SK-N-MC (cell line): ENCODE measurements around the gene CCDC124.
A peak's percentile ranks its signal among the peaks of the same experiment; 100 is the strongest.

Experiments used
- DNase-seq: peaks from one replicate; pipeline ENCODE4 v3.0.0-alpha.2; 2011; ENCODE audit warnings: low read depth, low spot score
- H3K27ac ChIP-seq: fragments of 200-600 bp; sonication (generic); 2 replicates; pipeline ENCODE4 v1.5.1; 2016; ENCODE audit warnings: mixed run types
- H3K36me3 ChIP-seq: fragments of 200-600 bp; sonication (generic); 2 replicates; pipeline ENCODE4 v1.6.1; 2017; ENCODE audit warnings: antibody characterized with exemption, low read length, mixed read lengths; ENCODE audit not compliant: insufficient read depth
- H3K4me3 ChIP-seq: fragments of 200-600 bp; sonication (generic); 2 replicates; pipeline ENCODE4 v1.5.1; 2016
- H3K9ac ChIP-seq: fragments of 200-600 bp; sonication (generic); 2 replicates; pipeline ENCODE4 v1.8.0; 2017; ENCODE audit warnings: mixed run types, mixed read lengths; ENCODE audit not compliant: insufficient read length
- H3K9me3 ChIP-seq: fragments of 200-600 bp; sonication (generic); 2 replicates; pipeline ENCODE4 v1.6.1; 2017; ENCODE audit warnings: low read depth, mild to moderate bottlenecking, antibody characterized with exemption, low read length, moderate library complexity, mixed read lengths
- EZH2 ChIP-seq: fragments of 200-600 bp; sonication (generic); IDR thresholded peaks from one replicate; pipeline ENCODE4 v1.6.1; 2017; ENCODE audit warnings: antibody characterized with exemption
- FOXP2 ChIP-seq: optimal IDR thresholded peaks from 2 replicates; pipeline ENCODE3; 2011; ENCODE audit warnings: mild to moderate bottlenecking, moderate library complexity; ENCODE audit not compliant: insufficient read depth; ENCODE audit errors: extremely low read length, control extremely low read depth
- POLR2AphosphoS5 ChIP-seq: IDR thresholded peaks from 2 replicates; pipeline ENCODE4 v1.6.1; 2012; ENCODE audit warnings: mild to moderate bottlenecking, low read depth, low read length, borderline replicate concordance

The CCDC124 gene

DNA sequence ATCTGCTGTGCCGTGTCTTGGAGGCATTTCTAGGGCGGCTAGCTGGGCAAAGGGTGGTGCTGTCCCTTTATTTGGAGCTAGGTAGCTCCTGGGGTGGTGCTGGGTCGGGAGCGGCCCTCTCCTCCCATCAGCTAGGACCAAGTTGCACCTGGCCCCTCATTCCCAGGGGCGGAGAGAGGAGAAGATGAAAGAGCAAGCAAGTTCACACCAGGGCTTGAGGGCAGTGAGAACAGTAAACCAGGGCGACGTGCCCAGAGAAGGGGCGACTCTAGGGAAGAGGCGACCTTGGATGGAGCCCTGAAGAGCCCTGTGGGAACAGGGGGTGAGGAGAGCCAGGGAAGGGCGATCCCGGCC is 17.1 kb downstream of the CCDC124 start:
- H3K9ac ChIP-seq: peak overlapping the region; percentile 15
- H3K4me3 ChIP-seq: peak overlapping the region; percentile 94
- DNase-seq: no peak
- H3K9me3 ChIP-seq: no peaks in the 10 kb centered on the region
- H3K36me3 ChIP-seq: no peaks in the 10 kb centered on the region
- peak overlapping the region; percentile 77; the same call in 1 of the 2 replicates for H3K27ac ChIP-seq
- no peak for TF ChIP-seq POLR2AphosphoS5
- no peak for TF ChIP-seq EZH2
- TF ChIP-seq FOXP2: no peak

DNA sequence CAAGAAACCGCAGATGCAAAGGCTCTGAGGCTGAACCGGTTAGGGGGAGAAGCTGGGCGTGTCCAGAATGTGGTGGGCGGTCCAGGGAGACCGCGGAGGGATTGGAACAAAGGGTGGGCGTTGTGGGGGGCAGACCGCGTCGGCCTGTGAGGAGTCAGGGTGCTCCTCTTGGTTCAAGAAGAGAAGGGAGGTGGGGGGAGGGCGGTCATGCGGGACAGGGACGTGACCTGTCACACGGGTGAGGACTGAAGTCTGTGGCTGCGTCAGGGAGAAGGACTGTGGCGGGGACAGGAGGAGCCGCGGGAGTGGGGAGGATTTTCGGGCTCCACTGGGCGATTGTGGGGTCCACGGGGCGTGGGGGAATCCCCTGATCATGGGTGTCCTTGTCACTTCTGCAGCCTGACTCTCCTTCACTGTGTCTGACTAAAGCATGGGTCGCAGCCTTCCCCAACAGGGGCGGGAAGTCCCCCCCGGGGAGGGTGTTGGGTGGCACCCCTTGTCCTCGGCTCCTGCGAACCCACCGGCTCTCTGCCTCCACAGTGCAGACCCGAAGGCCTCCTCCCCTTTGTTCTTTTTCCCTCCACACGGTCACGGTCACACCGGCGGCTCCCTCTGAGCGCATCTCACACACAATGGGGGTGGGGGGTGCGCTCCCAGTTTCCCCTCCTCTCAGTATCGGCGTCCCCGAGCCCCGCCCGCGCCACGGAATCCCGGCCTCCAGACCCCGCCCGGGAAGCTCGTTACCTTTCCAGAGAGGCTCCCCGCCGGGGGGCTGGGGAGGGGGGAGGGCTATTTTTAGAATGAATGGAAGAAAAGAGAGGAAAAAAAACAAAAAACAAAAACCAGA is 17.7 kb downstream of the CCDC124 start:
- peak overlapping the region; percentile 94 for H3K4me3 ChIP-seq
- no peaks in the 10 kb centered on the region for H3K36me3 ChIP-seq
- TF ChIP-seq POLR2AphosphoS5: peak; percentile 31; the same call in 1 of the 2 replicates
- no peak for TF ChIP-seq EZH2
- peak overlapping the region; percentile 51 for H3K9ac ChIP-seq
- peak overlapping the region; percentile 77; the same call in 1 of the 2 replicates for H3K27ac ChIP-seq
- no peaks in the 10 kb centered on the region for H3K9me3 ChIP-seq
- no peak for DNase-seq

- Histone ChIP-seq H3K27ac (peak overlapping the region; percentile 77; the same call in 1 of the 2 replicates), H3K36me3 (no peaks in the 10 kb centered on the region), H3K9ac (peak overlapping the region; percentile 51), H3K4me3 (peak overlapping the region; percentile 94), H3K9me3 (no peaks in the 10 kb centered on the region)
- TF ChIP-seq FOXP2: no peak
- TF ChIP-seq EZH2: no peak
- TF ChIP-seq POLR2AphosphoS5: no peak
- no peak for DNase-seq
Observed at GRCh38 chr19:17951157-17951989, 18.6 kb downstream of the CCDC124 start.

GRCh38 chr19:17951990-17952976 is 19.5 kb downstream of the CCDC124 start:
- DNase-seq: no peak
- Histone ChIP-seq H3K9ac (peak overlapping the region; percentile 51), H3K4me3 (peak overlapping the region; percentile 94), H3K36me3 (no peaks in the 10 kb centered on the region), H3K9me3 (no peaks in the 10 kb centered on the region), H3K27ac (no peak overlapping the region)
- TF ChIP-seq FOXP2: no peak
- no peak for TF ChIP-seq EZH2
- 0 out of 2 replicates have a peak, but pooled peaks have one; percentile 32 for TF ChIP-seq POLR2AphosphoS5

DNA sequence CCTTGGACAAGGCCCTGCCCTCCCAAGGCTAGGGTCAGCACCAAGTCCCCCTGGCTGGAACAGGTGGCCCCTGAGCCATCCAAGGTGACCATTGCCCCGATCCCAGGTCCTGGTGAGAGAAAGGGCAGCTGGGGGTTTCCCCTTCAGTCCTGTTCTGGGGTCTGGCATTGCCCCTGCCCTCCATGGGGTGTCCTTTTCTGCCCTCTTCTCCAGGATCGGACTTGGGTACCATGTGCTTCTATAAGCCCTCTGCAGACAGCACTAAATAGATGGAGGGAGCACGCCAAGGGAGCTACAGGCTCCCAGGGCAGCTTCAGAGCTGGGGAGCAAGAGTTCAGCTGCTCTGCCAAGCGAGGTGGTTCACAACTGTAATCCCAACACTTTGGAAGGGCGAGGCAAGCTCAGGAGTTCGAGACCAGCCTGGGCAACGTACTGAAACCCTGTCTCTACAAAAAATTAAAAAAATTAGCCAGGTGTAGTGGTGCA is 20.5 kb downstream of the CCDC124 start:
- no peaks in the 10 kb centered on the region for H3K9me3 ChIP-seq

DNA sequence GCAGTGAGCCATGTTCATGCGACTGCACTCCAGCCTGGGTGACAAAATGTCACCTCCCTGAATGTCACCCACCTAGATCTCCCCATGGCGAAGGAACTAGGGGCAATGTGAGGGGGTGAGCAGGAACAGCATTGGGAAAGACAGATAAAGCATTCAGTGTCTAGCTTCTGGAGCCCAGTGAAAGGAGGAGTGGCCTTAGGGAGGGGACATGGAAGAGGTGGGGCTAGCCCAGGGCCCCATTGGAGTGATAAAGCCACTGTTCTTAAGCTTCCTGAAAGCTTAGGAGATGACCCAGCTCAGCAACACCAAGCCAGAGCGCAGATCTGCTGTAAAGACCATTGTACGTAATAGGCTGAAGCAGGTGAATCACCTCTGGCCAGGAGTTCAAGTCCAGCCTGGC is 21.1 kb downstream of the CCDC124 start:
- no peak for DNase-seq
- no peak overlapping the region for H3K9ac ChIP-seq
- no peaks in the 10 kb centered on the region for H3K9me3 ChIP-seq
- H3K27ac ChIP-seq: no peak overlapping the region
- H3K36me3 ChIP-seq: no peaks in the 10 kb centered on the region
- TF ChIP-seq POLR2AphosphoS5: no peak
- no peak for TF ChIP-seq FOXP2
- TF ChIP-seq EZH2: no peak
- H3K4me3 ChIP-seq: 0 out of 2 replicates have a peak overlapping the region, but pooled peaks have one; percentile 18

More for the DNA sequence above, 20.5 kb downstream of the CCDC124 start:
- Histone ChIP-seq H3K27ac (no peak overlapping the region), H3K4me3 (peak overlapping the region; percentile 94), H3K36me3 (no peaks in the 10 kb centered on the region), H3K9ac (peak overlapping the region; percentile 51)
- TF ChIP-seq FOXP2 (no peak), POLR2AphosphoS5 (no peak), EZH2 (no peak)
- no peak for DNase-seq

GRCh38 chr19:17954401-17954800 is 21.6 kb downstream of the CCDC124 start:
- Histone ChIP-seq H3K27ac (no peak overlapping the region), H3K9me3 (no peaks in the 10 kb centered on the region), H3K4me3 (no peak overlapping the region), H3K36me3 (no peaks in the 10 kb centered on the region), H3K9ac (no peak overlapping the region)
- DNase-seq: no peak
- no peak for TF ChIP-seq EZH2
- TF ChIP-seq FOXP2: no peak
- TF ChIP-seq POLR2AphosphoS5: no peak
